OCI-LY1 (cell line): ENCODE data around the gene GSK3A.

Experiments used
- CTCF ChIP-seq: fragments of 200-600 bp; sonication (generic), shearing (Covaris generic); IDR thresholded peaks from 2 replicates; pipeline ENCODE4 v1.5.1; 2017; ENCODE audit warnings: mild to moderate bottlenecking, antibody characterized with exemption, low read length, moderate library complexity, mixed read lengths
- EZH2 ChIP-seq: fragments of 200-600 bp; sonication (generic), shearing (Covaris generic); IDR thresholded peaks from 2 replicates; pipeline ENCODE4 v1.8.0; 2017; ENCODE audit warnings: borderline replicate concordance, mixed run types, mild to moderate bottlenecking, antibody characterized with exemption, low read length, moderate library complexity, mixed read lengths

DNA sequence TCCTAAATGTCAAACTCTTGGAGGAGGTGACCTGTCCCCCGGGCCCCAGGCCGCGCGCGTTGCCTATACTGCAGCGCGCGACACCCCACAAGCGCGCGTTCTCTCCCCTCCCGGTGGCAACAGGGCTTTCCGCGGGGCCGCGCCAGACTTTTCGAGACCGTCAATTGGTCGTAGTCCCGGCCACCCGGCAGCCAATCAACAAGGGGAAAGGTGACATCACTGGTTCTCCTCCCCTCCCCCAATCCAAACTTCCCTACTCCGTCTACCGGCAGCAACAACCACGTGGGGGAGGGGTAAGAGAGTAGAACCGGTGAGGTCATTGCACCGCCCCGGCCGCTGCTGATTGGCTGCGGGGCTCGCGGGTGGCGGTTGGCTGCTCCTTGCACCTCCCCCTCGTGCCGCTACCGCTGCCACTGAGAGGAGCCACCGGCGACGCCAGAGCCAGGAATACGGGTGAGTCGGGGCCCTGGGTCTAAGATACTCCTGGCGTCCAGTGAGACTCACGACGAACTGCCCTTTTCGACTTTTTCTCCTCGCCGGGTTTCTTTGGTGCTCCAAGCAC lies 25.8 kb upstream of the GSK3A start:
- no peak for TF ChIP-seq CTCF
- TF ChIP-seq EZH2 = no peak
